CD4-positive, alpha-beta T cell treated with Interleukin-10 for 1 hour (primary cell): Measurements from ENCODE around the gene EFNA5.

Experiments
- DNase-seq: peaks from one replicate; pipeline ENCODE4 v3.0.0-alpha.2; 2020

EFNA5 gene

GRCh38 chr5:107670932-107671741 lies at the start of gene EFNA5:
Gene EFNA5 (minus strand): TSS chr5:107670937.
- DNase-seq = peak; percentile 25

DNA sequence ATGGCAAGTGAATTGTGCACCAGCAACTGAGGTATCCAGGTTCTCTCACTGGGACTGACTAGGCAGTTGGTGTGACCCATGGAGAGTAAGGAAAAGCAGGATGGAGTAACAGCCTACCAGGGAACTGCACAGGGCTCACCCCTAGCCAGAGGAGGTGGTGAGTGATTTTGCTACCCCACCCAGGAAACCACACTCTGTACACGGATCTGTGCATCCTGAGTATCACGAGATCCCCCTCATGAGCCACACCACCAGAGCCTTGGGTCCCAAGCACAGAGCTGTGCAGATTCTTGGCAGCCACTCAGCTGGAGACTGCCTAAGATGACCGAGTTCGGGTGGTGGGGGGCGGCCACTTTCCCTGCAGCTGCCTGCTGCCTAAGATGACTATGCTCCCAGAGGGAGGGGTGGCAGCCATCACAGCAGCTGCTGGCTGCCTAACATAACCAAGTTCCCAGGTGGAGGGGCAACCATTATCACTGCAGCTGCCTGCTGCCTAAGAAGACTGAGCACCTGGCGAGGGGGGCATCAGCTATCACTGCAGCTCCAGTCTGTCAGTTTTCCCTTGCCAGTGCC lies 48.4 kb upstream of the EFNA5 start:
- DNase-seq = no peak

- DNase-seq = no peak
These were observed 47.1 kb upstream of the EFNA5 start for GRCh38 chr5:107717816-107718215.

- DNase-seq = no peak
These were observed 42.5 kb upstream of the EFNA5 start for GRCh38 chr5:107713228-107713627.

DNA sequence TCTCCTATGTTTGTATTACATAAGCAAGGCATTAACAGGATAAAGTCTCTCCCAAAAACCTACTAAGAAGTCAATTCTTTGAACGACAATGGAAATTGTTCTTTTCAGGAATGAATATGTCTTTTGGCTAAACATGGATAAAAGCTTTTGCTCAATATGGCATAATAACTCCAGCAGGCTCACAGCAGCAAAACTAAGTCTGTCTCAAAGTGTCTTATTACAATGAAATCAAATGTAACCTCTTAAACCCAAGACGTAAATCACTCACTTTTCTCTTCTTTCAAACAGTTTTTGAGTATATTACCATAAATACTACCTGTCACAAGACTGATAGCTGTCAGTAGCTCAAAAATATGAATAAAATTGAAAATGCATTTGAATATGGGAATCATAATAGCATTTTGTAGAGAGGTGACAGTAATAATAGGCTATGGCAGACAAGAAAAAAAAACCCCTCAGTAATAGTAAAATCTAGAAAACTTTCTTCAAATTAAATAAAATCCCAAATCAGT lies 41.7 kb upstream of the EFNA5 start:
- DNase-seq = no peak

- DNase-seq = no peak
These were observed 34.8 kb upstream of the EFNA5 start for GRCh38 chr5:107705402-107706014.

DNA sequence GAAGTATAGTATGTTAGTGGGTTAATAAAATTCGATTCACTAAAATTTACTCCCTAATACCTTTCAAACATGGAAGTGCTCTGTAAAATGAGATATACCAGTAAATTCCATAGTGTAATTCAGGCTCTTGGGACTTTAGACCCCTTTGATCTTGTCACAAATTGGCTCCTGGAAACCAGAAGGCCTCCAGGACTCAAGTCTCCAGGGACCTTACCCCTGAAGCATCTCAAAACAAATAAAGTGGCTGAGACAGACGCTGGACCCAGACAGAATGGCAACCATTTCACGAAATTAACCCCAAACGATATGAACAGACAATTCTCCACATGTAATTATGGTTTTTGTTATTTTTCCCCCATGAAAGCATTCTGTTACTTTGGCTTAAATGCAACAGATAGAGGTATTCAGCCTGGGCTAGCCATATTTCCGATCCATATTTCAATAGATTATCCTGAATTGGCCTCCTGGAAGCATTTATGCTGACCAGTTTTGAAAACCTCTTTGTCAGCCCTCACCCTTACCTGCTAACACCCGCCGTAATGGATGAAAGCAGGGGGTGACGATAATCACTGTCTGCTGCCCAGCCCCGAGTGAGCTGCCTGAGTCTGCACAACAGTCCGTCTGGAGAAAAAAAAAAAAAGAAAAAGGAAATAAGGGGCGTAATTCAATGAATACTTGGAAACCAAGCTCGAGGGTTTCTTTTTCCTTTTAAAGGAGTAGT lies 34.1 kb upstream of the EFNA5 start:
- DNase-seq = no peak

DNA sequence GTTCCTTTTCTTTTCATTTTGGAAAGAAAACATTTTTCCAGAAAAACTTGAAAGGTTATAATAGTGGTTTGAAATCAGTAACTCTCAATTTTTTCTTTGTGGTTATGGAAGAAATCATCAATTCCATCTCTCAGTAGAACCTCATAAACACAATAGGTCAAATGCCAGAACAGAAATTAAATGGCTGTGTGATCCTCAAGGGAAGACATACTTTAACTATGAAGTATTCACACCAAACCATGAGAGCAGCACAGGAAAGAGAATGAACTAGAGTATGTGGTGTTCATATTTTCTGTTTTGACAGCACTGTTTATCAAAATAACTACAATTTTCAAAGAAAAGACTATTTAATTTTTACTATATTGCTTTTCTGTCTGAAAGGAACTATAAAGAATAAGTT lies 29.7 kb upstream of the EFNA5 start:
- no peak for DNase-seq

GRCh38 chr5:107699425-107699824 lies 28.7 kb upstream of the EFNA5 start:
- no peak for DNase-seq

DNA sequence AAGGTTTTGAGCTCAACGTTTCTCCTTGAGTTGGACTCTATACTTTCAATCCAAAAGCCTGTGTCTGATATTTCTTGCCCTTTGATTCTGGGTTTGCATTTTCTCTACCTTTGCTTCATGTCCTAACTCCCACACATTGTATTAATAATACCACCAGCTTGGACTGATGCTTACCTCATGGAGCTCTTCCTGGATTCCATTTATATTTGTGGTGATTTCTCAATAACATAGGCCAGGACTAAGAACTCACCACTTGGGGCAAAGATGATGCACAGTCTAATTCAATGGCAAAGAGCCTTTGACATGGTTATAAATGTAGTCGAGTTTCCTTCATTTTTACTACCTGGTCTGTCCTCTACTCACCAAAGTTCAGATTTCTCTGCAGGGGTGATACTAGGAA lies 27.5 kb upstream of the EFNA5 start:
- DNase-seq = no peak

DNA sequence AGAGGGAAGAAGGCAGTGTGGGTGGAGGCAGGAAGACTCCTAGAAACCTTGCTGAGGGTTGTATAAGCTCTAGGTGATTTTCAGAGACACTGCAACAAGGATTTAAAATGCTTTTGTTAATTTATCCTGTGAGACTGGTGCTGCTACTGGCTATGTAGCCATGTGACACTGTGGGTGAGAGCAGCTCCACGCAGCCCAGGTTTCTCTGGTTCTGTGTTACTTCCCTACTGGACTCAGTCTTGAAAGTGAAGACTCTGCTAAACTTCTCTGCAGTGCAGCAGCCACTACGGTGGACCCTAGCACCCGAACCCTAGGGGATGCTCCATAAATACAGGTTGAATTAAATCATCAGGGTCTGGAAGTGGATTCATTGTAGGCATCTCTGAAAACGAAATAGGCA lies 25.8 kb upstream of the EFNA5 start:
- DNase-seq = no peak

DNA sequence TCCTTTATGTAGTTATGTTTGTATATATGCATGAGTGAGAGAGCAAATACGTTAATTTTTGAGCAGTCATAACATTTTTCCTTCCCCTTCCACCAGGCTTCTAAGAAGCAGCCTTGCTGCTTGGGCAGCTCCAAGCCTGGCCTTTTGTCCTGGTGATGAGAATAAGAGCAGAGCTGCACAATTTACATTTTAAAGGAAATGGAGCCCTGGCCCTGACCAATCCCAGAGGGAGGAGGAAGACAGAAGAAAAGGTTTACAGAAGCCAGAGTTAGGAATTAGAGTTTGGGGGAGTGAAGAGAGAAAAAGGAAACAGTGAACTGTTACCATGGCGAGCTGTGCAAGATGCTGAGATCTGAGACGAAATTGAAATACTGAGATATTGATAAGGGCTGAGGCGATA lies 25.3 kb upstream of the EFNA5 start:
- no peak for DNase-seq

GRCh38 chr5:107687937-107688336 lies 17.2 kb upstream of the EFNA5 start:
- DNase-seq = no peak

- no peak for DNase-seq
These were observed 16.7 kb upstream of the EFNA5 start for GRCh38 chr5:107687404-107687803.

DNA sequence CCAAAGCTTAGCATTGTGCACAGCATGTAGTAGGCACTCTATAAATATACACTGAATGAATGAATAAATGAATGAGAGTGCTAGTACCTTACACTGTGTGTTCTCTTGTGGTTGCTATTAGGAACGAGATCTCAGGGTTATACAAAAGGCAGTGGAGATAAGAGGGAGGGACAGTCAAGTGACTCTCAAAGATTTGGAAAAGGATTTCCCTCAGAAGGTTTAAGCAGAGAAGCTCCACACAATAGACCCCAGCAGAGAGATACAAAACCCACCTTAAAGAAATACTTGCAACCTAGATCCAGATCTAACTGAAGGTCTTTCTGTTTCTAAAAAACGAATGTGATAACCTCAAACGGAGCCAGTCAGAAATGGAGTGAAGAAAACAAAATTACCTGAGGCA lies 11.8 kb upstream of the EFNA5 start:
- no peak for DNase-seq

GRCh38 chr5:107680799-107681198 lies 10.1 kb upstream of the EFNA5 start:
- no peak for DNase-seq

- DNase-seq = no peak
These were observed 9.4 kb upstream of the EFNA5 start for GRCh38 chr5:107680099-107680498.

DNA sequence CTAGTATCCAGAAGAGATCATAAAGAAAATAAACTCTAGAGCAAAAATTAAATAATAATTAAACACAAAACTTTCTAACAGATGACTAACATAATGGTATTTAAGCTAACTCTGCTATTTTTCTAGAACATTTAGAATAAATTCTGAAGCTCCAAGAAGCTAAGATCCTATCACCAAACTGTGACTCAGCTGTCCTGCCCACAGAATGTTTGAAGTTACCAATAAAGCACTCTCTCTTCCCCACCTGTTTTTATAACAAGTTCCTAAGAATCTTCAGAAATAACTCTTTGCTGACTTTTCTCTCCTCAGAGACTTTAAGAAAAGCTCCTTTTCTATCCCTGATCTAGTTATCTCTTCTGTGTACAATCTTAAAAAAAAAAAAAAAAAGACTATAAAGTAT lies 6.0 kb upstream of the EFNA5 start:
- no peak for DNase-seq

DNA sequence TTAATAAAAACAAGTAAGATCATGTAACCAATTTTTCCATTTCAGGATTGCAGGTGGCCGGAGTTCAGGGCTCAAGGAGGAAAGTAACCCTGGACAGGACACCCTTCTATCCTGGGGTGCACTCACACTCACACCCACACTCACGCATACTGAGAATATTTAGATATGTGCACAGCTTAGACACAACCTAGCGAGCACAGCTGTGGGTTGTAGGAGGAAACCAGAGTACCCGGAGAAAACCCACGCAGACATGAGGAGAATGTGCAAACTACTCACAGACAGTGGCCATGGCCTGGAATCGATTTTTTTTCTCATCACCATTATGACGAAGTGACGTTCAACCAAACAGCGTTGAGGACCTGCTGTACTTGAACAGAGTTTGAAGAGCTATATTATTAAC lies 4.5 kb upstream of the EFNA5 start:
- DNase-seq = no peak

DNA sequence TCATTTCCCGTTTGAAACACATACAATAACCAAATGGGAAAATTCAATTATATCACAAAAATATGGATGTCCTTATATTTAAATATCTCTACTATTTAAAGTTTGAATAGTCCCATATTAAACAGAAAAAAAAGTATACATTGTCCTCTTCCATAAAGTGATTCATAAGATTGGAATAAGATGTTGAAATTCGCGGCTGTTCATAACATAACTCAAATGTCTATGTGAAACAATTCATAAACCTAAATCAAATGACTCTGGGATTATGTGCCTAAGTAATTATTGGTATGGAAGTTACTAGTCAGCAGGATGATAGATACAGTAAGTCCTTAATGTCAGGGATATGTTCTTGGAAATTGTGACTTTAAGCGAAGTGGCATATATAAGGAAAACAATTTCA lies 3.9 kb upstream of the EFNA5 start:
- no peak for DNase-seq

DNA sequence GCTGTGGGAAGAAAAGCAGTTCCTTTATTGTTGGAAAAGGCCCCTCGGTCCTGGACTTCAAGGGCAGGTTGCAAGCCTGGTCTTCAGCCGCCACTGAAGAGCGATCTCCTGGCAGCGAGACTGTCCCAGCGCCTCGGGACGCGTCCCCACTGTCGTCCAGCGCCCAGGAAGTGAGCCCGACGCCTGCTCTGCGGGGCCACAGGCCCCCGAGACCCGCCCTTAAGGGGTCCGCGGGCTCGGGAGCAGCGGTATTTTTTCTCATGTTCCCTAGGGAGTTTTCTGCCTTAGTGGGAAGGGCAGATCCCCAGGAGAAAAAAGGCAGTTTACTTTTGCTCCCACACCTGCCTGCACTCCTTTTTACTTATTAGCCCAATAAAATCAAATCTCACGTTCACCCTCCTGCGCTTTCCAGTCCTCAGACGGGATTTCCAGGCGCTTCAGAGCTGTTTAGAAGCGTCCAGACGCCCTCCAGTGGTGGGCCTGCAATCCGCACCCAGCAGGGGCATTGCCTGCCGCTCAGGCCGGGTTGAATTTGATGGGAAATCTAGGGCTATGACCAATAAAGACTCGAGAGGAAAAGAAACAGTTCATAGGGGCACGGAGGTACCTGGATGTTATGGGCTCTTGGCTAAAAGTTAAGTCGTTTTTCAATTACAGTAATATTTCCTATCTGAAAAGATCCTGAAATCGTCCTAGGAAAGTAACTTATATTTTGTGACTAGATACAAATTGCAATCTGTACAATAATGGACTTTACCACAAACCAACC lies 2.8 kb upstream of the EFNA5 start:
- peak; percentile 68 for DNase-seq

DNA sequence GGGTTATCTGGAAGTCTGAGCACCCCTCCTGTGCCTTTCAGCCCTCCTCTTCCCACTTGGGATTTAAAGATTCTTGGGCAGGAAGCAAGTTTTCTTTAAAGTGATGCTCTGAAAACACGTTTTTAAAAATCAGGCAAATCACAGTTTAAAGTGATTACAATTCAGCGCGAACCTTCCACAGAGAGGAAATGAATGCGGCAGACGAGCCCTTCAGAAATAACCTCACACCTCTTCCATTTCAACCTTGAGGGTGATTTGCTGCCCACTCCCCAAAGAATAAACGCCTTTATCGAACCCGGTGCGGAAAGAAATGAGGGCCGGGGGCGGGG lies 2.3 kb upstream of the EFNA5 start:
- DNase-seq = no peak
